PC-3 (cell line): ENCODE results near the gene ICOSLG. TPM values are rescaled to one million over a fixed set of nuclear protein-coding genes. Genes with fewer than 3 reads are reported as not detected.

Source experiments
- ATAC-seq: fragments of 200-7000 bp; cut with Tn5 transposase; 2 replicates; pipeline ENCODE4 v1.9.1; 2020; ENCODE audit warnings: mild to moderate bottlenecking, moderate library complexity
- BruUV-seq: library from RNA; stranded (reverse); fragments of 400-500 nt; replicated peaks from 2 replicates; lab custom pipeline; 2021; lab: Mats Ljungman, UMichigan
- CTCF ChIA-PET: fragments of 300-600 bp; sonication (Branson Sonifier 250); formaldehyde crosslinking; loops from one replicate; lab custom pipeline; 2022; ENCODE audit warnings: antibody characterized with exemption; lab: Charles Lee
- POLR2A ChIA-PET: fragments of 300-600 bp; sonication (Branson Sonifier 250); formaldehyde crosslinking; loops from one replicate; lab custom pipeline; 2022; ENCODE audit warnings: antibody characterized with exemption; ENCODE audit not compliant: unreplicated experiment; lab: Charles Lee
- DNase-seq: peaks from one replicate; pipeline ENCODE4 v3.0.0-alpha.2; 2015
- H2AFZ ChIP-seq: fragments of 300-600 bp; sonication (generic); 2 replicates; pipeline ENCODE4 v1.6.0; 2016; ENCODE audit warnings: antibody characterized with exemption, low read length
- H3F3A ChIP-seq: fragments of 300-600 bp; sonication (generic); one replicate; pipeline ENCODE4 v1.6.0; 2017; ENCODE audit warnings: antibody characterized with exemption, low read length, control low read depth, mild to moderate bottlenecking; ENCODE audit not compliant: unreplicated experiment
- H3K27ac ChIP-seq: fragments of 300-600 bp; sonication (generic); 2 replicates; pipeline ENCODE4 v1.5.1; 2016; ENCODE audit warnings: mild to moderate bottlenecking, low read length
- H3K27me3 ChIP-seq: fragments of 300-600 bp; sonication (generic); 2 replicates; pipeline ENCODE4 v1.6.1; 2016; ENCODE audit warnings: low read length, mixed read lengths
- H3K36me3 ChIP-seq: fragments of 300-600 bp; sonication (generic); 2 replicates; pipeline ENCODE4 v1.6.1; 2016; ENCODE audit warnings: low read depth, mixed run types, low read length, mixed read lengths
- H3K4me1 ChIP-seq: fragments of 300-600 bp; sonication (generic); 2 replicates; pipeline ENCODE4 v1.5.1; 2016; ENCODE audit warnings: low read length; ENCODE audit not compliant: insufficient read depth
- H3K4me2 ChIP-seq: fragments of 300-600 bp; sonication (generic); 2 replicates; pipeline ENCODE4 v1.6.0; 2016; ENCODE audit warnings: low read length
- H3K4me3 ChIP-seq: fragments of 300-600 bp; sonication (generic); 2 replicates; pipeline ENCODE4 v1.5.1; 2016; ENCODE audit warnings: mild to moderate bottlenecking, low read length, mixed read lengths
- H3K79me2 ChIP-seq: fragments of 300-600 bp; sonication (generic); 2 replicates; pipeline ENCODE4 v1.6.1; 2017; ENCODE audit warnings: low read length, mixed read lengths
- H3K9ac ChIP-seq: fragments of 300-600 bp; sonication (generic); 2 replicates; pipeline ENCODE4 v1.6.0; 2016; ENCODE audit warnings: mild to moderate bottlenecking, low read length
- H3K9me2 ChIP-seq: fragments of 300-600 bp; sonication (generic); replicated peaks from 2 replicates; pipeline ENCODE4 v1.6.1; 2016; ENCODE audit warnings: mixed run types, low read length, mixed read lengths
- H3K9me3 ChIP-seq: fragments of 300-600 bp; sonication (generic); 2 replicates; pipeline ENCODE4 v1.6.1; 2016; ENCODE audit warnings: low read length, mixed read lengths
- H4K20me1 ChIP-seq: fragments of 300-600 bp; sonication (generic); 2 replicates; pipeline ENCODE4 v1.6.1; 2016; ENCODE audit warnings: low read length, mixed read lengths
- EZH2 ChIP-seq: fragments of 300-600 bp; sonication (generic); IDR thresholded peaks from one replicate; pipeline ENCODE4 v1.6.1; 2017; ENCODE audit warnings: antibody characterized with exemption, mild to moderate bottlenecking, low read length; ENCODE audit not compliant: unreplicated experiment
- EZH2phosphoT487 ChIP-seq: fragments of 300-600 bp; sonication (generic); IDR thresholded peaks from 2 replicates; pipeline ENCODE4 v1.6.1; 2018; ENCODE audit warnings: mild to moderate bottlenecking, antibody characterized with exemption, low read length, borderline replicate concordance
- intact Hi-C: fragments of 100-400 bp; cut with micrococcal nuclease; formaldehyde crosslinking; loops from 2 replicates; pipeline ENCODE4 v1.9.0; 2023
- total RNA-seq: library from RNA; depleted of rRNA; stranded (reverse); fragments of >200 nt; gene quantifications from 2 replicates; pipeline ENCODE4 v1.2.3, GENCODE V29; 2014
- TF ChIP-seq, protein P1 (sequence below): fragments of 300-600 bp; sonication (generic); conservative IDR thresholded peaks from 2 replicates; pipeline ENCODE4 v1.5.1; 2017; ENCODE audit warnings: antibody characterized with exemption, low read depth, mild to moderate bottlenecking, low read length

The ICOSLG gene
- total RNA-seq, 1 experiment from 2014 or later, result 11.6 TPM

DNA sequence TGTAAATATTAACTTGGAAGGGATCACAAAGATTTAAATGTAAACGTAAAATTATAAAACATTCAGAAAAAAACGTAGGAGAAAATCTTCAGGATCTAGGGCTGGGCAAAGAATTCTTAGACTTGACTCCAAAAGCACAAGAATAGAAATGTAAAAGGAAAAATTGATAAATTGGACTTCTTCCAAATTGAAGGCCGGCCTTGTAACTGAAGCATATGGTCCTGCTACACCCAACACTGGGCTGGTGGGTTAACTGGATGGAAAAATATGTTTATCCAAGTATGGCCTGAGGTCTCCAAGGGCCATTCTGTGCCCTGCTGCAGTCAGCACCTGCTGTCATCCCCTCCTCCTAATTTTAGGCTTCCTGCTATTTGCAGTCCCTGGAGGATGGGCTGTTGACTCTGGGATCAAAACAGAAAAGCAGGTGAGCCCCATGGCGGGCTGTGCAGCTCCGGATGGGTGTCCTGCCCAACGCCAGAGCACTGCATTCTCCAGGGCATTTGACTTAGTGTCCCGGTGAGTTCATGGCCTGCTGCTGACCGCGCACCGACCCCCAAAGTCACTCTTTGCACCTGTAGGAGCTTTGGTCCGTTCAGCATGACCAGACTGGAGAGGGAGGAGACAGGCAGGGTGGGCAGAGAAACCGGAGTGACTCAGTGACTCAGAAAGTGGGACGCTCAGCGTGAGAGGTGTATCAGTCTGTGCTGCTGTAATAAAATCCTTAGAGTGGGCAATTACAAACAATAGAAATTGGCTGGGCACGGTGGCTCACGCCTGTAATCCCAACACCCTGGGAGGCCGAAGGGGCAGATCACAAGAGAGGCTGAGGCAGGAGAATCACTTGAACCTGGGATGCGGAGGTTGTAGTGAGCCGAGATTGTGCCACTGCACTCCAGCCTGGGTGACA lies 38.9 kb upstream of the ICOSLG start:
- no peak overlapping the region for H3K4me3 ChIP-seq
- no TSS peak for BruUV-seq
- no peaks in the 10 kb centered on the region for H3K4me1 ChIP-seq
- H3K27ac ChIP-seq, result no peak overlapping the region
- no peaks in the 10 kb centered on the region for H3K79me2 ChIP-seq
- no peaks in the 10 kb centered on the region for H3K36me3 ChIP-seq
- no peaks in the 10 kb centered on the region for H3F3A ChIP-seq
- H2AFZ ChIP-seq, result no peak overlapping the region
- no peaks in the 10 kb centered on the region for H3K9me2 ChIP-seq
- no peaks in the 10 kb centered on the region for H3K9me3 ChIP-seq
- ATAC-seq, result no peak
- TF ChIP-seq EZH2, result no peak
- TF ChIP-seq EZH2phosphoT487, result no peak
- TF ChIP-seq, protein P1, sequence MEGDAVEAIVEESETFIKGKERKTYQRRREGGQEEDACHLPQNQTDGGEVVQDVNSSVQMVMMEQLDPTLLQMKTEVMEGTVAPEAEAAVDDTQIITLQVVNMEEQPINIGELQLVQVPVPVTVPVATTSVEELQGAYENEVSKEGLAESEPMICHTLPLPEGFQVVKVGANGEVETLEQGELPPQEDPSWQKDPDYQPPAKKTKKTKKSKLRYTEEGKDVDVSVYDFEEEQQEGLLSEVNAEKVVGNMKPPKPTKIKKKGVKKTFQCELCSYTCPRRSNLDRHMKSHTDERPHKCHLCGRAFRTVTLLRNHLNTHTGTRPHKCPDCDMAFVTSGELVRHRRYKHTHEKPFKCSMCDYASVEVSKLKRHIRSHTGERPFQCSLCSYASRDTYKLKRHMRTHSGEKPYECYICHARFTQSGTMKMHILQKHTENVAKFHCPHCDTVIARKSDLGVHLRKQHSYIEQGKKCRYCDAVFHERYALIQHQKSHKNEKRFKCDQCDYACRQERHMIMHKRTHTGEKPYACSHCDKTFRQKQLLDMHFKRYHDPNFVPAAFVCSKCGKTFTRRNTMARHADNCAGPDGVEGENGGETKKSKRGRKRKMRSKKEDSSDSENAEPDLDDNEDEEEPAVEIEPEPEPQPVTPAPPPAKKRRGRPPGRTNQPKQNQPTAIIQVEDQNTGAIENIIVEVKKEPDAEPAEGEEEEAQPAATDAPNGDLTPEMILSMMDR, result no peak
- H3K4me2 ChIP-seq, result no peak overlapping the region
- POLR2A ChIA-PET, result no interaction called here
- CTCF ChIA-PET, result no interaction called here
- H3K9ac ChIP-seq, result no peak overlapping the region
- no peaks in the 10 kb centered on the region for H4K20me1 ChIP-seq
- DNase-seq, result no peak
- intact Hi-C loops, result no loop called here
- no peaks in the 10 kb centered on the region; the same call in 1 of the 2 replicates for H3K27me3 ChIP-seq

DNA sequence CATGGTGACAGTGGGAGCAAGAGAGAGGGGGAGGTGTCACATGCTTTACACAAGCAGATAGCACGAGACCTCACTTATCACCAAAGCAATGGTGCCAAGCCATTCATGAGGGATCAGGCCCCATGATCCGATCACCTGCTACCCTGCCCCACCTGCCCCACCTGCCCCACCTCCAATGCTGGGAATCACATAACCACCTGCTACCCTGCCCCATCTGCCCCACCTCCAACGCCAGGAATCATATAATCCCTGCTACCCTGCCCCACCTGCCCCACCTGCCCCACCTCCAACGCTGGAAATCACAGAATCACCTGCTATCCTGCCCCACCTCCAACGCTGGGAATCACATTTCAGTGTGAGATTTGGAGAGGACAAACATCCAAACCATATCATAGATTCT lies 34.3 kb upstream of the ICOSLG start:
- H3K4me2 ChIP-seq, result no peak overlapping the region
- CTCF ChIA-PET, result no interaction called here
- H3K4me1 ChIP-seq, result no peaks in the 10 kb centered on the region
- H3K9ac ChIP-seq, result no peak overlapping the region
- H3K27me3 ChIP-seq, result no peaks in the 10 kb centered on the region; the same call in 1 of the 2 replicates
- no peaks in the 10 kb centered on the region for H3F3A ChIP-seq
- no peak for TF ChIP-seq EZH2phosphoT487
- TF ChIP-seq EZH2, result no peak
- TF ChIP-seq, protein P1, result no peak
- H3K36me3 ChIP-seq, result no peaks in the 10 kb centered on the region
- no peak overlapping the region for H2AFZ ChIP-seq
- ATAC-seq (no peak), DNase-seq (no peak)
- intact Hi-C loops, result no loop called here
- POLR2A ChIA-PET, result no interaction called here
- H4K20me1 ChIP-seq, result no peaks in the 10 kb centered on the region
- H3K9me3 ChIP-seq, result no peaks in the 10 kb centered on the region
- BruUV-seq, result no TSS peak
- H3K4me3 ChIP-seq, result no peak overlapping the region
- H3K79me2 ChIP-seq, result no peaks in the 10 kb centered on the region
- no peak overlapping the region for H3K27ac ChIP-seq
- H3K9me2 ChIP-seq, result no peaks in the 10 kb centered on the region

DNA sequence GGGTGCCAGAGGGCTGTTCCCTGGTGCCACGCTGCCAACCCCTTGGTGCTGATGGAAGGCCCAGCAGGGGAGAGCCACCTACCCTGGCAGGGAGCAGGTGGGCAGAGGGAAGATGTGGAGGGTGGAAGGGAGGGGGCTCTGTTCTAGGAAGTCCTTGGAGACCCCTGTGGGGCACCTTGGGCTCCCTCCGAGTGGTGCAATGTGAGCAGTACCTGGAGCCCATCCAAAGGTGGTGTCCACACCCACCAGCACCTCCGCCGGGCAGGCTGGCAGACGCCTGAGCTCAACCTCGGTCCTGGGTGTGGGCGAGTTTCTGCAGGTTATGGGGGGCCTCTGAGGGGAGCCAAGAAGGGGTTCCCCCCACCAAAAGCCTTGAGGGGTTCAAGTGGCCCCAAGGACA lies 32.3 kb upstream of the ICOSLG start:
- Histone ChIP-seq H3K79me2 (no peaks in the 10 kb centered on the region), H3K27me3 (no peaks in the 10 kb centered on the region; the same call in 1 of the 2 replicates), H3F3A (no peaks in the 10 kb centered on the region), H3K9me2 (no peaks in the 10 kb centered on the region), H3K9ac (no peak overlapping the region), H3K4me1 (no peaks in the 10 kb centered on the region), H3K4me2 (no peak overlapping the region), H3K9me3 (no peaks in the 10 kb centered on the region), H3K27ac (no peak overlapping the region), H2AFZ (no peak overlapping the region), H3K4me3 (no peak overlapping the region), H3K36me3 (no peaks in the 10 kb centered on the region), H4K20me1 (no peaks in the 10 kb centered on the region)
- POLR2A ChIA-PET, result no interaction called here
- CTCF ChIA-PET, result no interaction called here
- intact Hi-C loops, result no loop called here
- TF ChIP-seq, protein P1, result no peak
- TF ChIP-seq EZH2 (no peak), EZH2phosphoT487 (no peak)
- DNase-seq (no peak), ATAC-seq (no peak)
- BruUV-seq, result no TSS peak
